ENCODE results near the gene RAC2. TPM values are rescaled to one million over a fixed set of nuclear protein-coding genes. Genes with fewer than 3 reads are reported as not detected.

RAC2 gene
- total and polyA plus RNA-seq, 9 of the 15 experiments (the other 6 are each of a cell fraction or from before 2014, with no cell fraction given) = 22.7 to 103 (median 43.3) TPM

DNA sequence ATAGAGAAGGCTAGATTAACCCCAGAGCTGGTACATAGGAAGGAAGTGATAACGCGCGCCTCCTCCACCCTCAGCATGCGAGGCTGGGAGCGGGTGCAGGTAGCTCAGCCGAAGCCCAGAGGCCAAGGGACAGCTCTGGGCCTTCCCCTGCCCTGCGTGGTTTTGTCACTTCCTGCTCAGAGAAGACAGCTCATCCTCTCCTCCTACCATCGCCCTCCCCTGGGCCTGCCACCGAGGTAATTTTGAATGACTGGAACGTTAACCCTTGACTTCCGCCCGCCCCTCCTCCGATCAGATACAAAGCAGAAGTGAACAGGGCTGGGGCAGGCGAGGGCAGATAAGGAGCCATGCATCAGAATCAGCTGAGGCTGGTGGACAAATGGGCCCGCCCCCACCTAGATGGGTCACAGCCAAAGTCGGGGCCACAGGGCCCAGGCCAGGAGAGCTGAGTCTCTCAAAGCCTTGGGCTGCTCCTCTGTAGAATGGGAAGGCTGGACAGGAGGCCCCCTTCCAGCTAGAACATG lies 1.6 kb downstream of the RAC2 start (continued):
- TF ChIP-seq CREB1 (IDR thresholded peaks at IDR 0.05) = 0 out of 2 replicates have a peak, but pooled peaks have one; percentile 44
- 0 out of 2 replicates have a peak, but pooled peaks have one; percentile 15 for TF ChIP-seq CREB1 (CRISPR knock-in tag; IDR thresholded peaks at IDR 0.05)
- TF ChIP-seq, protein P1, sequence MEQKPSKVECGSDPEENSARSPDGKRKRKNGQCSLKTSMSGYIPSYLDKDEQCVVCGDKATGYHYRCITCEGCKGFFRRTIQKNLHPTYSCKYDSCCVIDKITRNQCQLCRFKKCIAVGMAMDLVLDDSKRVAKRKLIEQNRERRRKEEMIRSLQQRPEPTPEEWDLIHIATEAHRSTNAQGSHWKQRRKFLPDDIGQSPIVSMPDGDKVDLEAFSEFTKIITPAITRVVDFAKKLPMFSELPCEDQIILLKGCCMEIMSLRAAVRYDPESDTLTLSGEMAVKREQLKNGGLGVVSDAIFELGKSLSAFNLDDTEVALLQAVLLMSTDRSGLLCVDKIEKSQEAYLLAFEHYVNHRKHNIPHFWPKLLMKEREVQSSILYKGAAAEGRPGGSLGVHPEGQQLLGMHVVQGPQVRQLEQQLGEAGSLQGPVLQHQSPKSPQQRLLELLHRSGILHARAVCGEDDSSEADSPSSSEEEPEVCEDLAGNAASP (IDR thresholded peaks at IDR 0.05) = no peak
- TF ChIP-seq, protein P2, sequence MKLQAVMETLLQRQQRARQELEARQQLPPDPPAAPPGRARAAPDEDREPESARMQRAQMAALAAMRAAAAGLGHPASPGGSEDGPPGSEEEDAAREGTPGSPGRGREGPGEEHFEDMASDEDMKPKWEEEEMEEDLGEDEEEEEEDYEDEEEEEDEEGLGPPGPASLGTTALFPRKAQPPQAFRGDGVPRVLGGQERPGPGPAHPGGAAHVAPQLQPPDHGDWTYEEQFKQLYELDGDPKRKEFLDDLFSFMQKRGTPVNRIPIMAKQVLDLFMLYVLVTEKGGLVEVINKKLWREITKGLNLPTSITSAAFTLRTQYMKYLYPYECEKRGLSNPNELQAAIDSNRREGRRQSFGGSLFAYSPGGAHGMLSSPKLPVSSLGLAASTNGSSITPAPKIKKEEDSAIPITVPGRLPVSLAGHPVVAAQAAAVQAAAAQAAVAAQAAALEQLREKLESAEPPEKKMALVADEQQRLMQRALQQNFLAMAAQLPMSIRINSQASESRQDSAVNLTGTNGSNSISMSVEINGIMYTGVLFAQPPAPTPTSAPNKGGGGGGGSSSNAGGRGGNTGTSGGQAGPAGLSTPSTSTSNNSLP (IDR thresholded peaks at IDR 0.05; ENCODE audit: borderline replicate concordance, low read depth, low read length) = peak; percentile 63; the same call in 1 of the 2 replicates
- TF ChIP-seq DACH1 (IDR thresholded peaks at IDR 0.05; ENCODE audit: partially characterized antibody) = peak; percentile 95
- TF ChIP-seq, protein P3, sequence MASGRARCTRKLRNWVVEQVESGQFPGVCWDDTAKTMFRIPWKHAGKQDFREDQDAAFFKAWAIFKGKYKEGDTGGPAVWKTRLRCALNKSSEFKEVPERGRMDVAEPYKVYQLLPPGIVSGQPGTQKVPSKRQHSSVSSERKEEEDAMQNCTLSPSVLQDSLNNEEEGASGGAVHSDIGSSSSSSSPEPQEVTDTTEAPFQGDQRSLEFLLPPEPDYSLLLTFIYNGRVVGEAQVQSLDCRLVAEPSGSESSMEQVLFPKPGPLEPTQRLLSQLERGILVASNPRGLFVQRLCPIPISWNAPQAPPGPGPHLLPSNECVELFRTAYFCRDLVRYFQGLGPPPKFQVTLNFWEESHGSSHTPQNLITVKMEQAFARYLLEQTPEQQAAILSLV (tag; IDR thresholded peaks at IDR 0.05) = no peak
- TF ChIP-seq SP2 (IDR thresholded peaks at IDR 0.05; ENCODE audit: extremely low read depth, low read depth, low read length, poor library complexity, severe bottlenecking) = no peak
- no peak for TF ChIP-seq IRF2 (CRISPR knock-in tag; IDR thresholded peaks at IDR 0.05)
- TF ChIP-seq CBX3 (IDR thresholded peaks at IDR 0.05; ENCODE audit: borderline replicate concordance in 1 of 2, low read length in 2 of 2) = peak in 1 of 2 experiments; percentile 30; a peak in 1 of 3 replicates
- TF ChIP-seq ETV6 (IDR thresholded peaks at IDR 0.05; ENCODE audit: borderline replicate concordance in 1 of 2, low read depth in 2 of 2, low read length in 1 of 2) = peak in 1 of 2 experiments; percentile 85; a peak in 2 of 4 replicates
- no peak for TF ChIP-seq ETV6 (CRISPR knock-in tag; IDR thresholded peaks at IDR 0.05; ENCODE audit: borderline replicate concordance)
- TF ChIP-seq MTA2 (IDR thresholded peaks at IDR 0.05; ENCODE audit: low read depth) = peak; percentile 72
- TF ChIP-seq, protein P4, sequence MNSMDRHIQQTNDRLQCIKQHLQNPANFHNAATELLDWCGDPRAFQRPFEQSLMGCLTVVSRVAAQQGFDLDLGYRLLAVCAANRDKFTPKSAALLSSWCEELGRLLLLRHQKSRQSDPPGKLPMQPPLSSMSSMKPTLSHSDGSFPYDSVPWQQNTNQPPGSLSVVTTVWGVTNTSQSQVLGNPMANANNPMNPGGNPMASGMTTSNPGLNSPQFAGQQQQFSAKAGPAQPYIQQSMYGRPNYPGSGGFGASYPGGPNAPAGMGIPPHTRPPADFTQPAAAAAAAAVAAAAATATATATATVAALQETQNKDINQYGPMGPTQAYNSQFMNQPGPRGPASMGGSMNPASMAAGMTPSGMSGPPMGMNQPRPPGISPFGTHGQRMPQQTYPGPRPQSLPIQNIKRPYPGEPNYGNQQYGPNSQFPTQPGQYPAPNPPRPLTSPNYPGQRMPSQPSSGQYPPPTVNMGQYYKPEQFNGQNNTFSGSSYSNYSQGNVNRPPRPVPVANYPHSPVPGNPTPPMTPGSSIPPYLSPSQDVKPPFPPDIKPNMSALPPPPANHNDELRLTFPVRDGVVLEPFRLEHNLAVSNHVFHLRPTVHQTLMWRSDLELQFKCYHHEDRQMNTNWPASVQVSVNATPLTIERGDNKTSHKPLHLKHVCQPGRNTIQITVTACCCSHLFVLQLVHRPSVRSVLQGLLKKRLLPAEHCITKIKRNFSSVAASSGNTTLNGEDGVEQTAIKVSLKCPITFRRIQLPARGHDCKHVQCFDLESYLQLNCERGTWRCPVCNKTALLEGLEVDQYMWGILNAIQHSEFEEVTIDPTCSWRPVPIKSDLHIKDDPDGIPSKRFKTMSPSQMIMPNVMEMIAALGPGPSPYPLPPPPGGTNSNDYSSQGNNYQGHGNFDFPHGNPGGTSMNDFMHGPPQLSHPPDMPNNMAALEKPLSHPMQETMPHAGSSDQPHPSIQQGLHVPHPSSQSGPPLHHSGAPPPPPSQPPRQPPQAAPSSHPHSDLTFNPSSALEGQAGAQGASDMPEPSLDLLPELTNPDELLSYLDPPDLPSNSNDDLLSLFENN (IDR thresholded peaks at IDR 0.05; ENCODE audit: low read depth in 2 of 2, low read length in 2 of 2) = peak in 1 of 2 experiments; percentile 88; a peak in 2 of 4 replicates
- TF ChIP-seq MXI1 (IDR thresholded peaks at IDR 0.05; ENCODE audit: low read depth, low read length) = peak; percentile 65; the same call in 1 of the 2 replicates
- TF ChIP-seq ZC3H4 (CRISPR knock-in tag; IDR thresholded peaks at IDR 0.05; ENCODE audit: borderline replicate concordance) = no peak
- TF ChIP-seq DPF2 (IDR thresholded peaks at IDR 0.05) = peak; percentile 93
- no peak for TF ChIP-seq EZH2 (IDR thresholded peaks at IDR 0.05; ENCODE audit: borderline replicate concordance, low read depth, low read length)
- TF ChIP-seq, protein P5, sequence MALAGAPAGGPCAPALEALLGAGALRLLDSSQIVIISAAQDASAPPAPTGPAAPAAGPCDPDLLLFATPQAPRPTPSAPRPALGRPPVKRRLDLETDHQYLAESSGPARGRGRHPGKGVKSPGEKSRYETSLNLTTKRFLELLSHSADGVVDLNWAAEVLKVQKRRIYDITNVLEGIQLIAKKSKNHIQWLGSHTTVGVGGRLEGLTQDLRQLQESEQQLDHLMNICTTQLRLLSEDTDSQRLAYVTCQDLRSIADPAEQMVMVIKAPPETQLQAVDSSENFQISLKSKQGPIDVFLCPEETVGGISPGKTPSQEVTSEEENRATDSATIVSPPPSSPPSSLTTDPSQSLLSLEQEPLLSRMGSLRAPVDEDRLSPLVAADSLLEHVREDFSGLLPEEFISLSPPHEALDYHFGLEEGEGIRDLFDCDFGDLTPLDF (CRISPR knock-in tag; IDR thresholded peaks at IDR 0.05) = no peak
- peak; percentile 84 for TF ChIP-seq FOSL1 (tag; conservative IDR thresholded peaks at IDR 0.05)

Data from K562 (cell line).